ENCODE results near the gene HOXC11.

Gene HOXC11

DNA sequence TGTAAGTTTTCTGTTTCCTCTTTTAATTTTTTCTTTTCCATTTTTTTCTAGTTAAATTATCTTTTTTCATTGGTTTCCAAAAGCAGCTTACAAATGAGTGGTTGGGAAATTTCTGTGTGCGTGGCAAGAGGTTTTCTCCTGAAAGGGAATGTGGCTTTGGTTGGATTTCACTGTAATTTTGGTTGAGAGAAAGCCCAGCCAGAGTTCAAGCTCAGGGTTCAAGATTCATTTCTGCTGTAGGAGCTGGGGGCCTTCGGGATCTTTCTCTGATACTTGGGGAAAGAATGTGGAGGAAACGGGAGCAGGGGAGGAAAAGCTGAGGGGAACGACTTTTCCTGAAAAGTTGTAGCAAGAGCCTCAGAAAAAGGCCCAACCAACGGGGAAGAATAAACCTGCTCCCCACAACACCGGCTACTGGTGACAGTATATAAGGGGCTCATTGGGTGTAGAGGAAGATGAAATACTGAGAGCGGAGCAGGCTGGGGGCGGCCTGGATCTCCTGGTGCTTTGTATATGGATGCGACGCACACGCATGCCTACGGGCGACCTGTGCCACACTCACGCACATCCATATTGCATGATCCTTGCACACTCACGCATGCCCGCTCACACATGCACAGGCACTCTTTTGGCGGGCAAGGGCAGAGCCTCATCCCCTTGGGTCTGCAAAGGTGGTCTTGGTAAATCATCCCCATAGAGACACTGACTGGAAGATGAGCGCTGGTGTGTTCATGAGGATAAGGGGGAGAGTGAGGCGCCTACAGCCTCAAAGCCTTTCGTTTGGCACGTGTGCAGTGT, 14.0 kb downstream of the HOXC11 start:
- Histone ChIP-seq H3K4me3 (ENCODE audit: insufficient read depth, low read depth, low read length) (no peak overlapping the region), H3K27me3 (ENCODE audit: control insufficient read depth, insufficient read depth, low read length, poor library complexity, severe bottlenecking) (peaks cover 100% of the 10 kb centered on the region), H3K4me1 (ENCODE audit: control insufficient read depth, insufficient read depth, low read length) (no peaks in the 10 kb centered on the region), H3K27ac (ENCODE audit: insufficient read depth, low read depth, low read length, poor library complexity, severe bottlenecking) (no peak overlapping the region), H3K9me3 (ENCODE audit: control insufficient read depth, low read length) (no peaks in the 10 kb centered on the region), H3K36me3 (ENCODE audit: control insufficient read depth, insufficient read depth, low read length) (no peaks in the 10 kb centered on the region)
- 48 to 52% methylated on average over 21 of the region's 21 CpGs for WGBS, 2 experiments

DNA sequence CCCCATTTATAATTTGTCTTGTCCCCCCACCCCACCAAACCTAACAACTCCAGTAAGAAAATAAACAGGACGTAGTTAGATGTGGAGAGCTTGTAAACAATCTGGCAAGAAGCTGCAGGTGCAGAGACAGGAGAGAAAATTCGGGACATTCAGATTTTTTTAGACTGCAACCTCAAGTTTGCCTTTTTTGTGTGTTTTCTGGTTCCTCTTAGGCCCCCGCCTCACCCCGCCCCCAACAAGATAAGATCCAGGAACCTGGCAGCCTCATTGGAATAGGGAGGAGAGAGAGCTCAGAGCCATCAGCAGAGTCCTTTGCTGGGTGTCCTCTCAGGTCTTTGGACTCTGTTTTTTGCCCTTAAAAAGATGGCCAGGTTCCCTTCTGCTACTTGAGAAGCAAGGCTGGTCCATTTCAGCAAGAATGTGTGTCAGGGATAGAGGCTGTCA, 14.9 kb downstream of the HOXC11 start:
- H3K4me3 ChIP-seq (ENCODE audit: insufficient read depth, low read depth, low read length), result no peak overlapping the region

DNA sequence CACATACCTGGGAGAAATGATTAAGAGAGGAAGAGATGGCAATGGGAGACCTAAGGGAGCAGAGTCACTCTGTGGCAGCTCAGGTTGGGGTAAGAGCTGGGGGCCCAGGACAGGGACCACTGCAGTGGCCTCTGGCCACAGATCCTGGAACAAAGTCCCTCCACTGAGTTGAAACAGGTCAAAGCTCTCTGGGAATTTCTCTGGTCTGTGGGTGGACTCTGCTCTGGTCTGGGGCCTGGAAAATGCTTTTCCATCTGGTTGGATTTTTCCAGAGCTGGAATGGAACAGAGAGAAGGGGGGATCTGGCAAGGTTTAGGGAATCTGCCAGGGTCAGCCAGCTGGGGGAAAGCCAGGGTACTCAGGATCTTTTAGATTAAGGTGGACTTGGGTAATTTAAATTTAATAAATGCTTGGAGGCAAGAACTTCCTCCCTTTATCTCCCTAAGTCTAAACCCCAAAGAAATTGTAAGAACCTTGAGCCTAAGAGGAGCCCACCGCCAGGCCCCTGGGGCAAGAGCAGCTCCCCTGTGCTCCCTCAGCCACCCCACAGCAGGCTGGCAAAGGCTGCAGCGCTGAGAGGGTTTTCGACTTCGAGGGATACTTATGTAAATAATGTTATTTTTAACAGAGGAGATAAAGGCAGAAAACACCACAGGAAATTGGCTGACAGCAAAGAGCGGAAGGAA, 15.8 kb downstream of the HOXC11 start:
- no peaks in the 10 kb centered on the region for H3K4me1 ChIP-seq (ENCODE audit: control insufficient read depth, insufficient read depth, low read length)
- no peaks in the 10 kb centered on the region for H3K9me3 ChIP-seq (ENCODE audit: control insufficient read depth, low read length)
- 7% methylated on average over 5 of the region's 5 CpGs for WGBS, 2 experiments
- peaks cover 100% of the 10 kb centered on the region for H3K27me3 ChIP-seq (ENCODE audit: control insufficient read depth, insufficient read depth, low read length, poor library complexity, severe bottlenecking)
- no peak overlapping the region for H3K4me3 ChIP-seq (ENCODE audit: insufficient read depth, low read depth, low read length)
- H3K27ac ChIP-seq (ENCODE audit: insufficient read depth, low read depth, low read length, poor library complexity, severe bottlenecking), result no peak overlapping the region
- no peaks in the 10 kb centered on the region for H3K36me3 ChIP-seq (ENCODE audit: control insufficient read depth, insufficient read depth, low read length)

More for the DNA sequence above, 14.9 kb downstream of the HOXC11 start:
- Histone ChIP-seq H3K9me3 (ENCODE audit: control insufficient read depth, low read length) (no peaks in the 10 kb centered on the region), H3K27me3 (ENCODE audit: control insufficient read depth, insufficient read depth, low read length, poor library complexity, severe bottlenecking) (peaks cover 100% of the 10 kb centered on the region), H3K27ac (ENCODE audit: insufficient read depth, low read depth, low read length, poor library complexity, severe bottlenecking) (no peak overlapping the region), H3K4me1 (ENCODE audit: control insufficient read depth, insufficient read depth, low read length) (no peaks in the 10 kb centered on the region), H3K36me3 (ENCODE audit: control insufficient read depth, insufficient read depth, low read length) (no peaks in the 10 kb centered on the region)
- WGBS, 2 experiments, result 29 to 34% methylated on average over 4 of the region's 4 CpGs

DNA sequence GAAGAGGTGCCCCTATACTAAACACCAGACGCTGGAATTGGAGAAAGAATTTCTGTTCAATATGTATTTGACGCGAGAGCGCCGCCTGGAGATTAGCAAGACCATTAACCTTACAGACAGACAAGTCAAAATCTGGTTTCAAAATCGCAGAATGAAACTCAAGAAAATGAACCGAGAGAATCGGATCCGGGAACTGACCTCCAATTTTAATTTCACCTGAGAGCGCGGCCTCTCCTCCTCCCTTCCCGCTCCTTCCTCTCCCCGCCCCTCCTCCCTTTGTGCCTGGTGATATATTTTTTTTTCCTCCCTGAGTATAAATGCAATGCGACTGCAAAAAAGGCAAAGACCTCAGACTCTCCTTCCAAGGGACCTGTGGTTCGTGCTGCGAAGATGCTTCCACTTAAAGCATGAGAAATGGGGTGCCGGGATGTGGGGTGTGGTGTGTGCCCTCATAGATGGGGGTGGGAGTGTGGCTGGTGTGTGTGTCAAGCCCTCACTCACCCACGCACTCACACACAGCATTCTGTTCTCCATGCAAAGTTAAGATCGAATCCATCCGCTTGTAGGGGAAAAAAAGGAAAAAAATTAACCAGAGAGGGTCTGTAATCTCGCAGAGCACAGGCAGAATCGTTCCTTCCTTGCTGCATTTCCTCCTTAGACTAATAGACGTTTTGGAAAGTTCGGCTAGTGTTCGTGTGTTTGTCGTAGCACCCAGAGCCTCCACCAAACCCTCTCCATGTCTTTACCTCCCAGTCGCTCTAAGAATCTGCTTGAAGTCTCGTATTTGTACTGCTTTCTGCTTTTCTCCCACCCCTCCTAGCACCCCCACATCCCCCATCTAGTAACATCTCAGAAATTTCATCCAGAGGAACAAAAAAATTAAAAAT, 16.5 kb downstream of the HOXC11 start:
- WGBS, 2 experiments, result 18 to 19% methylated on average over 27 of the region's 28 CpGs
- Histone ChIP-seq H3K27me3 (ENCODE audit: control insufficient read depth, insufficient read depth, low read length, poor library complexity, severe bottlenecking) (peaks cover 100% of the 10 kb centered on the region), H3K27ac (ENCODE audit: insufficient read depth, low read depth, low read length, poor library complexity, severe bottlenecking) (no peak overlapping the region), H3K9me3 (ENCODE audit: control insufficient read depth, low read length) (no peaks in the 10 kb centered on the region), H3K4me3 (ENCODE audit: insufficient read depth, low read depth, low read length) (no peak overlapping the region), H3K36me3 (ENCODE audit: control insufficient read depth, insufficient read depth, low read length) (no peaks in the 10 kb centered on the region), H3K4me1 (ENCODE audit: control insufficient read depth, insufficient read depth, low read length) (no peaks in the 10 kb centered on the region)

DNA sequence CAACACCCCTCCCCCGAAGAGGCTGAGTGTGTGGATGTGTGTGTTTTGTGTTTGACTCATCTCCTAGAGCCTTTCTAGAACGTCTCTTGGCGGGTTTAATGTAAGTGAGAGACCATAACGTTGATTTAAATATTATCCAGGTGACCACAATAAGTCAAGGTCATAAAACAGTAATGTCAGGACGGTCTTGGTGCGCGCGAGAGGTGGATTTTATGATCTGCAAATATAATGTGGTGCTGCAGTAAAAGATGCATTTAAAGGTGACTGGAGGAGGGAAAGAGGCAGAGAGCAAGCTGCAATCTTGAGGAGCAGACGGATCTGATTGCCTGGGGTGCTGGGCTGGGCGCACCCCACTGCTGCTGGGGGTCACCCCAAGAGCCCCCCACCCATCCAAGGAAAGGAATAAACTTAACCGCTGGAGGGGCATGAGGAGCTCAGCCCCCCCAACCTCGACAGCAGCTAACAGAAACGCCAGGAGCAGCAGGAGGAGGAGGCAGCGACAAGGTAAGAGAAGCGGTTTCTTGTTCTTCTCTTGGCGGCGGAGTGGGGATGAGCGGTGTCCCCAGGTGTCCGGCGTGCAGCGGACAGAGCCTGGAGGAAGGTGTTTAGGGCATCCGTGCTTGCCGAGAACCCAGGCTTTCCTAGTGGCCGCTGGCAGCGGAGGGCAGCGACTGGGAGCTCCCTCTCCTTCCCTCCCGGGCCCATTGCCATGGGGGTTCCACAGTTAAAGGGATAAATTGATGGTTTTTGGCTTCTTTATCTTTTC, 17.6 kb downstream of the HOXC11 start:
- Histone ChIP-seq H3K27me3 (ENCODE audit: control insufficient read depth, insufficient read depth, low read length, poor library complexity, severe bottlenecking) (peaks cover 100% of the 10 kb centered on the region), H3K9me3 (ENCODE audit: control insufficient read depth, low read length) (no peaks in the 10 kb centered on the region), H3K27ac (ENCODE audit: insufficient read depth, low read depth, low read length, poor library complexity, severe bottlenecking) (no peak overlapping the region), H3K4me3 (ENCODE audit: insufficient read depth, low read depth, low read length) (no peak overlapping the region), H3K4me1 (ENCODE audit: control insufficient read depth, insufficient read depth, low read length) (no peaks in the 10 kb centered on the region), H3K36me3 (ENCODE audit: control insufficient read depth, insufficient read depth, low read length) (no peaks in the 10 kb centered on the region)
- 19 to 21% methylated on average over 27 of the region's 27 CpGs for WGBS, 2 experiments

DNA sequence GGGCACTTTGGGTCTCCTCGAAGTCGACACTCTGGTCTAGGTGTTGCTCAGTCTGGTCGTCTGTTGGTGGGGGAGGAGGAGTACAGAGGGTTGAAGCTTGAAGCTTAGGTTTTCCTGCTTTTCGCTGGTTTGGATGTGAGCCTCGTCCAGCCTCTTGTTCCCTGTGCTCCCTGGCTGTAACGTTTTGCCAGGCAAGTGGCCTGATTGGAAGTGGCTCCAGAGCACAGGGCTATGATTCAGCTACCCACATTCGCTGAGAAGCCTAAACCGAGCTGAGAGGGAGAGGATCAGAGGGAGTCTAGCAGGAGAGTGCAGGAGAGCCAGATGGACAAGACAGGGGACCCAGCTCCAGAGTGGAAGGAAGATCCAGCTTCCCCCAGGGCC, 18.1 kb downstream of the HOXC11 start:
- Histone ChIP-seq H3K27ac (ENCODE audit: insufficient read depth, low read depth, low read length, poor library complexity, severe bottlenecking) (no peak overlapping the region), H3K9me3 (ENCODE audit: control insufficient read depth, low read length) (no peaks in the 10 kb centered on the region), H3K4me1 (ENCODE audit: control insufficient read depth, insufficient read depth, low read length) (no peaks in the 10 kb centered on the region), H3K27me3 (ENCODE audit: control insufficient read depth, insufficient read depth, low read length, poor library complexity, severe bottlenecking) (peaks cover 100% of the 10 kb centered on the region), H3K36me3 (ENCODE audit: control insufficient read depth, insufficient read depth, low read length) (no peaks in the 10 kb centered on the region), H3K4me3 (ENCODE audit: insufficient read depth, low read depth, low read length) (no peak overlapping the region)
- 6 to 8% methylated on average over 8 of the region's 8 CpGs for WGBS, 2 experiments

DNA sequence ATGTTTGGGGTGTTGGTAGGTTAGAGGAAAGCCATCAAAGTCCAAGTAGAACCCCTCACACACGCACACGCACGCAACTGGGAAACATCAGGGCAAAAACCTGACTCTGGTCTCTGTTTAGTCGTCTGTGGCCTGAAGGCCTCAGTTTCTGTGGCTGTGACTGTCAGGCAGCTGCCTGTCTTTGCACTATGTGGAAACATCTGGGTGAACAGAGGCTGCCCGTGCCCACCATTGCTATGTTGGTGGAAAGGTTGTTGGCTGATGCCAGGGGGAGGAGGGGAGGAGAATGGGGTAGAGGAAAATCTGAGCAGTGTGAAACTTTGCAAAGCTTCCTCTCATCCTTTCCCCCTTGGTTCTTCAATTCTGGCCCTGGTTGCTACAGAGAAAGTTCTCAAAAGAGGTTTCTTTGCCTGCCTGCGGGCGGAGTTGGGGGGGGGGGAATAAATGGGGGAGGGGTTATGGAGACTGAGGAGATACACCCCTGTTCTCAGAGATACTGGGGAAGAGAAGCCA, 19.5 kb downstream of the HOXC11 start:
- Histone ChIP-seq H3K4me1 (ENCODE audit: control insufficient read depth, insufficient read depth, low read length) (no peaks in the 10 kb centered on the region), H3K27ac (ENCODE audit: insufficient read depth, low read depth, low read length, poor library complexity, severe bottlenecking) (no peak overlapping the region), H3K27me3 (ENCODE audit: control insufficient read depth, insufficient read depth, low read length, poor library complexity, severe bottlenecking) (peaks cover 100% of the 10 kb centered on the region), H3K9me3 (ENCODE audit: control insufficient read depth, low read length) (no peaks in the 10 kb centered on the region), H3K4me3 (ENCODE audit: insufficient read depth, low read depth, low read length) (no peak overlapping the region), H3K36me3 (ENCODE audit: control insufficient read depth, insufficient read depth, low read length) (no peaks in the 10 kb centered on the region)
- 46 to 52% methylated on average over 7 of the region's 7 CpGs for WGBS, 2 experiments

DNA sequence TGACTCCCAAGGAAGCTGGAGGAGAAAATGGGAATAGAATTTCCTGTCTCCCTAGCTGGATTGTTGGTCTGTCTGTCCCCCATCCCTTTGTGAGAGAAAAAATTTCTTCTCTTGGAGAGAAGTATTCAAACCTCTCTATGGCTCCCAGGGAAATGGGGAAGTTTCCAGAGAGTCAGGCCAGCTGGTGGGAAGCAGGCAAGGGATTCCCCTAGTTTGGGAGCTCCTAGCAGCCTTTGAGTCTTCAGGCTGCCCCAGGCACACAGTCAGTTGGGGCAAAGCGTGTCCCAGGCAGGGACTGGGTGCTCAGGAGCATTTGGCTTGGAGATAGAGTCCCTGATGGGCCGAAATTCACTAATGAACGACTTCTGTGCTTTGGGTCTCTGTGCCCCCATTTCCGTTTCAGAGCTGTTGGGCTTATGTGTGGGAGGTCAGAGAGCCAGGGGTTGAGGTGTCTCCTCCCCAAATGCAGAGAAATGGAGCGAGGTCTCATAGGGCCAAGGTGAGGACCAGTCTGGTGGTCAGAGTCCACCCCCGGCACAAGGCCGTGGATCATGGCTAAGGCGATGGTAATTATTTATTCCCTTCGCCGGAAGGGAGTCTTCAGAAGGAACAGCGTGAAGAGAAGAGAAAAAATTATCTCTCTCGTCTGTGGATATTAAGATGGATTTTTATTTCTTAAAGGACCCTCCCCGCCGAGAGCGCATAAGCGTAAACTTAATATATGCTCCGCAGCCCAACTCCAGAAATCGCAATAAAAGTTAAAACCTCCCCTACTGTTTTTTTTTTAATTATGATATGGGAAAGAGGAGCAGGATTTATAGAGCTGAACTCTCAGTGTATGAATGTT, 20.5 kb downstream of the HOXC11 start:
- no peak overlapping the region for H3K27ac ChIP-seq (ENCODE audit: insufficient read depth, low read depth, low read length, poor library complexity, severe bottlenecking)
- H3K36me3 ChIP-seq (ENCODE audit: control insufficient read depth, insufficient read depth, low read length), result no peaks in the 10 kb centered on the region
- no peak overlapping the region for H3K4me3 ChIP-seq (ENCODE audit: insufficient read depth, low read depth, low read length)
- H3K27me3 ChIP-seq (ENCODE audit: control insufficient read depth, insufficient read depth, low read length, poor library complexity, severe bottlenecking), result peaks cover 100% of the 10 kb centered on the region
- no peaks in the 10 kb centered on the region for H3K4me1 ChIP-seq (ENCODE audit: control insufficient read depth, insufficient read depth, low read length)
- 33 to 51% methylated on average over 12 to 18 of the region's 18 CpGs for WGBS, 2 experiments
- H3K9me3 ChIP-seq (ENCODE audit: control insufficient read depth, low read length), result no peaks in the 10 kb centered on the region

DNA sequence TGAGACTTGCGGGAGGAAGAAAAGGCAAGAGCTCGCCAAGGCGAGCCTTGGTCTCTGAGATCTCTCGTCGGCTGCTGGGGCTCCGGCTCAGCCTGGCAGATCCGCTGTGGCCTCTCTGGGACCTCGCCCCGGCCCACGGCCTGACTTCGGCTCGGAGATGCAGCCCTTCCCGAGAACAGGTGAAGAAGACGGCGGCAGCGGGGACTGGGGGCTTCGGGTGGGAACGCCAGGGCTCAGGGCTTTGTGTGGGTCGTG, 21.0 kb downstream of the HOXC11 start:
- Histone ChIP-seq H3K27ac (ENCODE audit: insufficient read depth, low read depth, low read length, poor library complexity, severe bottlenecking) (no peak overlapping the region), H3K9me3 (ENCODE audit: control insufficient read depth, low read length) (no peaks in the 10 kb centered on the region), H3K36me3 (ENCODE audit: control insufficient read depth, insufficient read depth, low read length) (no peaks in the 10 kb centered on the region), H3K4me1 (ENCODE audit: control insufficient read depth, insufficient read depth, low read length) (no peaks in the 10 kb centered on the region), H3K4me3 (ENCODE audit: insufficient read depth, low read depth, low read length) (no peak overlapping the region), H3K27me3 (ENCODE audit: control insufficient read depth, insufficient read depth, low read length, poor library complexity, severe bottlenecking) (peaks cover 100% of the 10 kb centered on the region)
- 12 to 14% methylated on average over 19 of the region's 19 CpGs for WGBS, 2 experiments

All from ectodermal cell (in vitro differentiated cells).